HAP-1 (cell line): ENCODE measurements around the gene PIGB.

Experiments used
- DNase-seq, 2 experiments: peaks; one replicate each; pipeline ENCODE4 v3.0.0-alpha.2; 2016 to 2020; ENCODE audit warnings: low spot score in 2 of 2
- H3K27me3 ChIP-seq: fragments of 250-450 bp; sonication (Bioruptor Pico); 2 replicates; pipeline ENCODE4 v1.5.1; 2020; ENCODE audit warnings: low read depth, mild to moderate bottlenecking, moderate library complexity
- H3K36me3 ChIP-seq: fragments of 250-450 bp; sonication (Bioruptor Pico); replicated peaks from 2 replicates; pipeline ENCODE4 v1.5.1; 2020; ENCODE audit warnings: mild to moderate bottlenecking
- H3K4me1 ChIP-seq: fragments of 250-450 bp; sonication (Bioruptor Pico); 2 replicates; pipeline ENCODE4 v1.5.1; 2020; ENCODE audit warnings: mild to moderate bottlenecking
- H3K4me3 ChIP-seq: fragments of 250-450 bp; sonication (Bioruptor Pico); 2 replicates; pipeline ENCODE4 v1.5.1; 2020; ENCODE audit warnings: mild to moderate bottlenecking, moderate library complexity
- H3K9me3 ChIP-seq: fragments of 250-450 bp; sonication (Bioruptor Pico); 2 replicates; pipeline ENCODE4 v1.5.1; 2020; ENCODE audit warnings: mild to moderate bottlenecking, moderate library complexity
- in situ Hi-C: fragments of 300-500 bp; cut with MboI; formaldehyde crosslinking; loops from 3 replicates; pipeline ENCODE4 v1.14.3; 2020; ENCODE audit warnings: low sequenced_read_pairs, inconsistent platforms, mixed read lengths

The PIGB gene

DNA sequence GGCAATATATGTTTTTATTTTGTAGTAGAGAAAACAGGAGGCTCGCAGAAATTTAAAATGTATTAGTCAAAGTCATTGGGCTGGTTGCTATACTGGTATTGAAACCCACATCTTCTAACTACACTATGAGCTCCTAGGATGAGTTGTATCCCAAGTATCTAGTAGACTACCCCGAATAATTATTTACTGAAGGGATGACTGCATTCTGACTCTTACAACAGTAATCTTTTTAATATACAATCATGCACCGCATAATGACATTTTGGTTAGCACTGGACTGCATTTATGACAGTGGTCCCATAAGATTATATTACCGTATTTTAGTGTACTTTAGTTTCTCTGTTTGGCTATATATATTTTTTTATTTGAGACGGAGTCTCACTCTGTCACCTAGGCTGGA is 15.3 kb downstream of the PIGB start:
- no peaks in the 10 kb centered on the region for H3K27me3 ChIP-seq
- H3K36me3 ChIP-seq, result no peaks in the 10 kb centered on the region
- no peaks in the 10 kb centered on the region for H3K4me1 ChIP-seq
- DNase-seq, result no peak
- no peaks in the 10 kb centered on the region for H3K9me3 ChIP-seq
- in situ Hi-C loops, result no loop called here
- no peak overlapping the region for H3K4me3 ChIP-seq

DNA sequence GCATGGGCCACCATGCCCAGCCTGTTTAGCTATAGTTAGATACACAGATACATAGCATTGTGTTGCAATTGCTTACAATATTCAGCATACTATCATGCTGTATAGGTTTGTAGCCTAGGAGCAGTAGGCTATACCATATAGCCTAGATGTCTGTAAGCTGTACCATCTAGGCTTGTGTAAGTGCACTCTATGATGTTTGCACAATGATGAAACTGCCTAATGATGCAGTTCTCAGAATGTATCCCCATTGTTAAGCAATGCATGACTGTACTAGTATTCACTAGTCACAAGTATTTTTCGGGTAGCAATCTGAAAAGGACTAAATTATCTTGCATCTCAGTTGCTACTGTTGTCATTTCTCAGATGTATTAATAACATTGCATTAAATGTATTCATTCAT is 16.0 kb downstream of the PIGB start:
- H3K27me3 ChIP-seq, result no peaks in the 10 kb centered on the region
- H3K4me3 ChIP-seq, result no peak overlapping the region
- in situ Hi-C loops, result no loop called here
- H3K4me1 ChIP-seq, result no peaks in the 10 kb centered on the region
- H3K9me3 ChIP-seq, result no peaks in the 10 kb centered on the region
- DNase-seq, result no peak
- no peaks in the 10 kb centered on the region for H3K36me3 ChIP-seq

GRCh38 chr15:55337160-55337559 is 18.1 kb downstream of the PIGB start:
- Histone ChIP-seq H3K9me3 (no peaks in the 10 kb centered on the region), H3K27me3 (no peaks in the 10 kb centered on the region; the same call in 1 of the 2 replicates), H3K4me1 (no peaks in the 10 kb centered on the region), H3K36me3 (no peaks in the 10 kb centered on the region), H3K4me3 (no peak overlapping the region)
- in situ Hi-C loops, result no loop called here
- DNase-seq, result no peak

DNA sequence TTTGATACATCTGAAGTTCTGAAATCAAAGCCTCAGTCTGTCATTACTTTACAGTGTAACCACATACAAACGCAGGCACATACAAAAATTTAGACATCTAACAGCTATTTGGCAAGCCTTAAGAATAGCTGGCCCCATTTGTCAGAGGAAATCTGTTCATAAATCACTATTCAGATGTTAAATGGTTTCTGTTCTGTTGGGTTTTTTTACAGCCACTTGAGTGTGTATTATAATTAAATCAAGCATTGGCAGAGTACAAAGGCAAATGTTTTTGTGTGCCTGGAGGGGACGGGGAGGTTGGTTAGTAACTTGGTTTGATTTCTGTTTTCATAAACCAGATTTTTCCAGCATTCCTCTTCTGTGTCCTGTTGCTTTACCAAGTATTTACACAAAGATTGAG is 24.1 kb downstream of the PIGB start:
- H3K27me3 ChIP-seq, result peaks cover 3% of the 10 kb centered on the region; the same call in 1 of the 2 replicates
- H3K36me3 ChIP-seq, result no peaks in the 10 kb centered on the region
- H3K9me3 ChIP-seq, result no peaks in the 10 kb centered on the region
- in situ Hi-C loops, result no loop called here
- no peak overlapping the region for H3K4me3 ChIP-seq
- H3K4me1 ChIP-seq, result peaks cover 17% of the 10 kb centered on the region
- DNase-seq, result peak; percentile 78 to 99

DNA sequence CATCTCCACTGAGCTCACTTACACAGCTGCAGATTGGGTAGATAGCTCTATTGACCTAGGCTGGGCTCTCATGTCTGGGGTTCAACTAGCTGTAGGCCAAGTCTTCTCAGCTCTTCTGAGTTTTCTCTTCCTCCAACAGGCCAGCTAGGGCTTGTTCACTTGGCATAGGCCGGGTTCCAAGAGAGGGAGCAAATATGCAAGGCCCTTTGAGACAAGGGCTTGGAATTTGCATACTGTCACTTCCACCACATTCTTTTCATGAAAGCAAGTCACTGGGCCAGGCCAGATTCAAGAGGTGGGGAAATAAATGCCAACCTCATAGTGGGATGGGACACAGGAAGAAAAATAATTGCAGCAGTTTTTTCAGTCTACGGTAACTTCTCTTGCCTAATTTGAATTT is 25.2 kb downstream of the PIGB start:
- H3K4me3 ChIP-seq, result no peak overlapping the region
- in situ Hi-C loops, result no loop called here
- H3K27me3 ChIP-seq, result peaks cover 3% of the 10 kb centered on the region; the same call in 1 of the 2 replicates
- H3K4me1 ChIP-seq, result peaks cover 17% of the 10 kb centered on the region
- DNase-seq, result peak; percentile 52 to 54
- H3K36me3 ChIP-seq, result no peaks in the 10 kb centered on the region
- no peaks in the 10 kb centered on the region for H3K9me3 ChIP-seq

DNA sequence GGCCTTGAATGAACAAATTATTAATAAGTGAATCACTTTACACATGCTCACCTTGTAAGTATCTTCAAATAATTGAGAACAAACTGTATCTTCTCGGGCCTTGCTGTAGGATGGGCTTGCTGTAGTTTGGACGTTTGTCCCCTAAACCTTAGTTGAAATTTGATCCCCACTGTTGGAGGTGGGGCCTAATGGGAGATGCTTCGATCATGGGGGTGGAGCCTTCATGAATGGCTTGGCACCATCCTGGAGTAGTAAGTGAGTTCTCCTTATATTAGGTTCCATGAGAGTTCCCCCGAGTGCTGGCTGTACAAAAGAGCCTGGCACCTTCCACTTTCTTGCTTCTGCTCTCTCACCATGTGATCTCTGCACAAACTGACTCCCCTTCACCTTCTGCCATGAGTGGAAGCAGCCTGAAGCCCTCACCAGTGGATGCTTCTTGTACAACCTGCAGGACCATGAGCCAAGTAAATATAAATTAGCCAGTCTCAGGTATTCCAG is 29.3 kb downstream of the PIGB start:
- H3K27me3 ChIP-seq, result 0 out of 2 replicates have a peak, but pooled peaks cover 3% of the 10 kb centered on the region
- H3K4me3 ChIP-seq, result no peak overlapping the region
- no peak for DNase-seq
- H3K4me1 ChIP-seq, result peaks cover 20% of the 10 kb centered on the region
- no peaks in the 10 kb centered on the region for H3K9me3 ChIP-seq
- in situ Hi-C loops, result no loop called here
- H3K36me3 ChIP-seq, result no peaks in the 10 kb centered on the region

GRCh38 chr15:55349282-55349681 is 30.3 kb downstream of the PIGB start:
- Histone ChIP-seq H3K27me3 (0 out of 2 replicates have a peak, but pooled peaks cover 3% of the 10 kb centered on the region), H3K4me1 (peaks cover 11% of the 10 kb centered on the region), H3K9me3 (no peaks in the 10 kb centered on the region), H3K4me3 (no peak overlapping the region), H3K36me3 (no peaks in the 10 kb centered on the region)
- no peak for DNase-seq
- in situ Hi-C loops, result no loop called here

DNA sequence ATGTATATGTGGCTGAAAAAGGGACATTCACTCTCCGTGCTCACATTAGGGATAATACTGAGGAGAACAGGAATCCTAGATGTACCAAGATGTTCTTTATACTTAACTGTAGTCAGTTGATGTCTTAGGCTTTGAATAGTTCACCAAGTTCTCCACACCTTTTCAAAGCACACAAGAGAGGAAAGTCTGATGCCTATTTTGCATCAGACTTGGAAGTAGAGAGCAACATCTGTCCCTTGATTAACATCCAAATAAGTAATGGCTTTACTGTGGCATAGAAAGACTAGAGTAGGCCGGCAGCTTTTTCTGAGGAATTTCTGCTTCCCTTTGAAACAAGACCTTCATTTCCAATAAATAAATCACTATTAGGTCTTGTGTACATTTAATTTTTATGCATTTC is 34.0 kb downstream of the PIGB start:
- in situ Hi-C loops, result no loop called here
- no peaks in the 10 kb centered on the region for H3K9me3 ChIP-seq
- H3K4me3 ChIP-seq, result no peak overlapping the region
- peaks cover 7% of the 10 kb centered on the region for H3K4me1 ChIP-seq
- no peaks in the 10 kb centered on the region for H3K36me3 ChIP-seq
- peak in 1 of 2 experiments; percentile 51 for DNase-seq
- no peaks in the 10 kb centered on the region for H3K27me3 ChIP-seq

- in situ Hi-C loops, result no loop called here
Observed at GRCh38 chr15:55356985-55357585, 38.1 kb downstream of the PIGB start.

DNA sequence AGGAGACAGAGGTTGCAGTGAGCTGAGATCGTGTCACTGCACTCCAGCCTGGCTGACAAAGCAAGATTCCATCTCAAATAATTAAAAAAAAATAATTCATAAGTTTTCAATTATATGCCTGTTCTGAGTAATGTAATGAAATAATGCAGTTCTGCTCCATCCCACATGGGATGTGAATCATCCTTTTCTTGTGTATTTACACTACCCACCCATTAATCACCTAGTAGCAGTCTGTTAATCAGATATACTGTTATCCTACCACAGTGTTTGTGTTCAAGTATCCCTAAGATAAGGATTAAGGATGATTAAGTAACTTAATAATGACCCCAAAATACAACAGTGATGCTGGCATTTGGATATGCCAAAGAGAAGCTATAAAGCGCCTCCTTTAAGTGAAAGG is 38.8 kb downstream of the PIGB start:
- in situ Hi-C loops, result no loop called here

More at GRCh38 chr15:55356985-55357585, 38.1 kb downstream of the PIGB start:
- H3K36me3 ChIP-seq, result no peaks in the 10 kb centered on the region
- DNase-seq, result no peak
- no peaks in the 10 kb centered on the region for H3K27me3 ChIP-seq
- peaks cover 7% of the 10 kb centered on the region for H3K4me1 ChIP-seq
- H3K9me3 ChIP-seq, result no peaks in the 10 kb centered on the region
- H3K4me3 ChIP-seq, result no peak overlapping the region

DNA sequence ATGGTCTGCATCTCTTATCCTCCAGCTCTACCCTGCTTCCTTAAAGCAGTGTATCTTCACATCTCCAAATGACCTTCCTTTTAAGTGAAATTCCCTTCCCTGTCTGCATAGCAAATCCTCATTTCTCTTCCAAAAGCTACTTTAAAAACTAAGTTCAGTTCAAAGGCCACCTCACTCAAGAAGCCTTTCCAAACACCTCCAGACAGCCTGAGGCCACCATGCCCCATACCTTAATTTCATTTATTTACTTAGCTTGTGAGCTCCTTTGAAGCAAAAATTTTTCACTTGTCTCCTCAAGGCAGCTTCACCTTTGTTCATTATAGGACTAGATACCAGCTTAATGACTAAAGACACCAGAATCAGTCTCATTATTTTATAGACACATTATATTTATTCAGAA is 39.4 kb downstream of the PIGB start:
- Histone ChIP-seq H3K9me3 (no peaks in the 10 kb centered on the region), H3K4me3 (no peak overlapping the region), H3K27me3 (no peaks in the 10 kb centered on the region), H3K36me3 (no peaks in the 10 kb centered on the region), H3K4me1 (no peaks in the 10 kb centered on the region; the same call in 1 of the 2 replicates)
- no peak for DNase-seq
- in situ Hi-C loops, result no loop called here

More for the DNA sequence above, 38.8 kb downstream of the PIGB start:
- Histone ChIP-seq H3K9me3 (no peaks in the 10 kb centered on the region), H3K36me3 (no peaks in the 10 kb centered on the region), H3K4me3 (no peak overlapping the region), H3K27me3 (no peaks in the 10 kb centered on the region), H3K4me1 (peaks cover 6% of the 10 kb centered on the region)
- DNase-seq, result no peak

GRCh38 chr15:55360256-55360655 is 41.2 kb downstream of the PIGB start:
- Histone ChIP-seq H3K27me3 (no peaks in the 10 kb centered on the region), H3K4me3 (no peak overlapping the region), H3K36me3 (no peaks in the 10 kb centered on the region), H3K9me3 (no peaks in the 10 kb centered on the region), H3K4me1 (no peaks in the 10 kb centered on the region; the same call in 1 of the 2 replicates)
- in situ Hi-C loops, result no loop called here
- no peak for DNase-seq

GRCh38 chr15:55361048-55361447 is 42.0 kb downstream of the PIGB start:
- H3K9me3 ChIP-seq, result no peaks in the 10 kb centered on the region
- no peaks in the 10 kb centered on the region for H3K4me1 ChIP-seq
- no peak for DNase-seq
- no peaks in the 10 kb centered on the region for H3K36me3 ChIP-seq
- no peaks in the 10 kb centered on the region for H3K27me3 ChIP-seq
- H3K4me3 ChIP-seq, result no peak overlapping the region
- in situ Hi-C loops, result no loop called here

DNA sequence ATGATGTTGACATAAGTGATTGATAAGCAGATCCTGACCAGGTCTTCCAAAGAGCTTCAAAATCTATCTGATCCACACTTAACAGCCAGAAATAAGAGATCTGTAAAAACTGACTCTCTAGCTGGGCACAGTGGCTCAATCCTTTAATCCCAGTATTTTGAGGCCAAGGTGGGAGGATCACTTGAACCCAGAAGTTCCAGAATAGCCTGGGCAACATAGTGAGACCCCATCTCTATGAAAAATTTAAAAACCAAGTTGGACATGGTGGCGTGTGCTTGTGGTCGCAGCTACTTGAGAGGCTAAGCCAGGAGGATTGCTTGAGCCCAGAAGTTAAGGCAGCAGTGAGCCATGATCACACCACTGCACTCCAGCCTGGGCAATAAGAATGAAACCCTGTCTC is 43.6 kb downstream of the PIGB start:
- Histone ChIP-seq H3K4me1 (no peaks in the 10 kb centered on the region), H3K4me3 (no peak overlapping the region), H3K9me3 (no peaks in the 10 kb centered on the region), H3K36me3 (no peaks in the 10 kb centered on the region), H3K27me3 (no peaks in the 10 kb centered on the region)
- in situ Hi-C loops, result no loop called here
- DNase-seq, result no peak

DNA sequence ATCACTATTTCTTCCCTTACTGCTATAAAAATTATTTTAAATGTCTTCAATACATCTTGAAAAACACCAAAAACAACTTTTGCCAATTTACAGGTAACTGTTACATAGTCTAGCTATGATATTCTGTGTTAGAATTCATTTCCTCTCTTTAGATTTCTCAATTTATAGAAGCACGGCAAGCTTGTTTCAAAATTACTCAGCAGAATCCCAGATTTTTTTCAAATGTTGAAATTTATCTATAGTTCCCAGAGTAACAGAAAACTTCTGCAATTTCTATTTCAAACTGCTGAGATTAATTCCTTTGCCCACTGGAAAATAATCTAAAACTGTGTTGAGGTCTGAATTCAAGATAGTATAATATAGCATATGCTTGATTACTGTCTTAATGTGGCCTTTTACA is 48.0 kb downstream of the PIGB start:
- in situ Hi-C loops, result no loop called here
- no peaks in the 10 kb centered on the region; the same call in 1 of the 2 replicates for H3K4me1 ChIP-seq
- H3K27me3 ChIP-seq, result no peaks in the 10 kb centered on the region
- no peaks in the 10 kb centered on the region for H3K9me3 ChIP-seq
- H3K36me3 ChIP-seq, result no peaks in the 10 kb centered on the region
- no peak for DNase-seq
- no peak overlapping the region for H3K4me3 ChIP-seq
